B cell (primary cell): ENCODE results near the gene RGS17.
"Not testable (repeated sequence)": the region's sequence is repeated elsewhere in the genome, so short reads cannot be mapped to it uniquely, and the experiment has no call there.

ENCODE experiments used
- EZH2 ChIP-seq: IDR thresholded peaks from 2 replicates; pipeline ENCODE4 v1.6.1; 2012; ENCODE audit warnings: borderline replicate concordance, low read depth, mild to moderate bottlenecking, moderate library complexity, low read length; ENCODE audit not compliant: insufficient read depth, poor library complexity, severe bottlenecking
- TF ChIP-seq, protein P1 (sequence below): fragments of 200-600 bp; IDR thresholded peaks from one replicate; pipeline ENCODE4 v1.8.0; 2022; ENCODE audit warnings: antibody characterized with exemption, mild to moderate bottlenecking

DNA sequence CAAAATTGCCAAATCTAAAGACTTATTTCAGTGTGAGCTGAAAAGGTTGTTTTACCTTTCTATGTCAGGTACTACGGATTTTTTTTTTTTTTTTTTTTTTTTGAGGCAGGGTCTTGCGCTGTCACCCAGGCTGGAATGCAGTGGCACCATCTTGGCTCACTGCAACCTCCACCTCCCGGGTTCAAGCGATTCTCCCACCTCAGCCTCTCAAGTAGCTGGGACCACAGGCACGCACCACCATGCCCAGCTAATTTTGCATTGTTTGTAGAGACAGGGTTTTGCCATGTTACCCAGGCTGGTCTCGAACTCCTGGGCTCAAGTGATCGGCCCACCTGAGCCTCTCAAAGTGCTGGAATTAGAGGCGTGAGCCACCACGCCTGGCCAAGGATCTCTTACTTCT lies 130.3 kb downstream of the RGS17 start:
- TF ChIP-seq EZH2 = not testable (repeated sequence)
- TF ChIP-seq, protein P1, sequence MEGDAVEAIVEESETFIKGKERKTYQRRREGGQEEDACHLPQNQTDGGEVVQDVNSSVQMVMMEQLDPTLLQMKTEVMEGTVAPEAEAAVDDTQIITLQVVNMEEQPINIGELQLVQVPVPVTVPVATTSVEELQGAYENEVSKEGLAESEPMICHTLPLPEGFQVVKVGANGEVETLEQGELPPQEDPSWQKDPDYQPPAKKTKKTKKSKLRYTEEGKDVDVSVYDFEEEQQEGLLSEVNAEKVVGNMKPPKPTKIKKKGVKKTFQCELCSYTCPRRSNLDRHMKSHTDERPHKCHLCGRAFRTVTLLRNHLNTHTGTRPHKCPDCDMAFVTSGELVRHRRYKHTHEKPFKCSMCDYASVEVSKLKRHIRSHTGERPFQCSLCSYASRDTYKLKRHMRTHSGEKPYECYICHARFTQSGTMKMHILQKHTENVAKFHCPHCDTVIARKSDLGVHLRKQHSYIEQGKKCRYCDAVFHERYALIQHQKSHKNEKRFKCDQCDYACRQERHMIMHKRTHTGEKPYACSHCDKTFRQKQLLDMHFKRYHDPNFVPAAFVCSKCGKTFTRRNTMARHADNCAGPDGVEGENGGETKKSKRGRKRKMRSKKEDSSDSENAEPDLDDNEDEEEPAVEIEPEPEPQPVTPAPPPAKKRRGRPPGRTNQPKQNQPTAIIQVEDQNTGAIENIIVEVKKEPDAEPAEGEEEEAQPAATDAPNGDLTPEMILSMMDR = not testable (repeated sequence)
